ENCODE data around the gene LDLRAD4. TPM values are rescaled to one million over a fixed set of nuclear protein-coding genes. Genes with fewer than 3 reads are reported as not detected.

Gene LDLRAD4
- total RNA-seq, 4 donors from 2014 or later: 2.7 to 22.5 (median 10.8) TPM

DNA sequence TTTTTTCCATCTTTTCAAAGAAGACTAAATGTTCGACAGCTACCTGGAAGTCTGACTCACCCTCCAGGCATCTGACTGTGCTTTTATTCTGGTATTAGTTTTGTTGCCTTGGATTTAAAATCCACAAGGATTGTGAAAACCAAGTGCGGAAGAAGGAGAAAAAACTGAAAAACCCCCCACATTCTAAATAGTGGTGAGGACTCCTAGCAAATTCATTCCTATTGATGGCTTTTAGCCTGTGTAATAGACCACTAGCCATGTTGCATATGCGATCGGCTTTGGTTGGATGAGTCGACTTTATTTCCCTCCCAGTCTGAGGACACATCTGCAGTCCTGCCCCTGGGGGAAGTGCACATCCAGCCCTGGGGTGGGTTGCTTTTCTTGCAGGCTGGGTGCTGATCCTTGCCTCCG lies 16.9 kb downstream of the LDLRAD4 start:
- H3K4me3 ChIP-seq (ENCODE audit: low read depth, poor library complexity, severe bottlenecking): no peak overlapping the region
- 20 to 22% methylated on average over 6 of the region's 6 CpGs for WGBS, 2 donors
- intact Hi-C loops (cut with DNase I; ENCODE audit: low total_unique reads): no loop called here
- peak in 1 of 2 donors; percentile 82 for DNase-seq (ENCODE audit: low spot score in 2 of 2)
- TF ChIP-seq POLR2A (IDR thresholded peaks at IDR 0.05): no peak
- TF ChIP-seq, protein P1, sequence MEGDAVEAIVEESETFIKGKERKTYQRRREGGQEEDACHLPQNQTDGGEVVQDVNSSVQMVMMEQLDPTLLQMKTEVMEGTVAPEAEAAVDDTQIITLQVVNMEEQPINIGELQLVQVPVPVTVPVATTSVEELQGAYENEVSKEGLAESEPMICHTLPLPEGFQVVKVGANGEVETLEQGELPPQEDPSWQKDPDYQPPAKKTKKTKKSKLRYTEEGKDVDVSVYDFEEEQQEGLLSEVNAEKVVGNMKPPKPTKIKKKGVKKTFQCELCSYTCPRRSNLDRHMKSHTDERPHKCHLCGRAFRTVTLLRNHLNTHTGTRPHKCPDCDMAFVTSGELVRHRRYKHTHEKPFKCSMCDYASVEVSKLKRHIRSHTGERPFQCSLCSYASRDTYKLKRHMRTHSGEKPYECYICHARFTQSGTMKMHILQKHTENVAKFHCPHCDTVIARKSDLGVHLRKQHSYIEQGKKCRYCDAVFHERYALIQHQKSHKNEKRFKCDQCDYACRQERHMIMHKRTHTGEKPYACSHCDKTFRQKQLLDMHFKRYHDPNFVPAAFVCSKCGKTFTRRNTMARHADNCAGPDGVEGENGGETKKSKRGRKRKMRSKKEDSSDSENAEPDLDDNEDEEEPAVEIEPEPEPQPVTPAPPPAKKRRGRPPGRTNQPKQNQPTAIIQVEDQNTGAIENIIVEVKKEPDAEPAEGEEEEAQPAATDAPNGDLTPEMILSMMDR (IDR thresholded peaks at IDR 0.05): no peak

DNA sequence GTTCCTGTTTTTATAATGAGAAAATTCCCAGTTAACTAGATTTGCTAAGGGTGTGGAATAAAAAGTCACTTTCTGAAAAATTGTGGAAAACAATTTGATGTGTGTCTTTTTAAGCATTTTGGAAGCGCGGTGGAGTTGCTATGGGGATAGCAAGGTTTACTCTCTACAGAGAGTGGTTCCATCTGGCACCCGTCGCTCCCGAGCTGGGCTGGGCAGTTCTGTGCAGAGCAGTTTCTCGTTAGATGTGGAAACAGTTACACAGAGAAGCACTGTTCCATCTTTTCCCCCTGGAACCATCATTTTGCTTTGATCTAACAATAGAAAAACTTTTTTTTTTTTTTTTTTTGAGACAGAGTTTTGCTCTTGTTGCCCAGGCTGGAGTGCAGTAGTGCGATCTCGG lies 17.4 kb downstream of the LDLRAD4 start:
- 12 to 21% methylated on average over 8 of the region's 8 CpGs for WGBS, 2 donors
- H3K4me3 ChIP-seq (ENCODE audit: low read depth, poor library complexity, severe bottlenecking): no peak overlapping the region
- TF ChIP-seq, protein P1 (IDR thresholded peaks at IDR 0.05): no peak
- TF ChIP-seq POLR2A (IDR thresholded peaks at IDR 0.05): no peak
- intact Hi-C loops (cut with DNase I; ENCODE audit: low total_unique reads): no loop called here
- peak; percentile 64 to 93 for DNase-seq (ENCODE audit: low spot score in 2 of 2)

DNA sequence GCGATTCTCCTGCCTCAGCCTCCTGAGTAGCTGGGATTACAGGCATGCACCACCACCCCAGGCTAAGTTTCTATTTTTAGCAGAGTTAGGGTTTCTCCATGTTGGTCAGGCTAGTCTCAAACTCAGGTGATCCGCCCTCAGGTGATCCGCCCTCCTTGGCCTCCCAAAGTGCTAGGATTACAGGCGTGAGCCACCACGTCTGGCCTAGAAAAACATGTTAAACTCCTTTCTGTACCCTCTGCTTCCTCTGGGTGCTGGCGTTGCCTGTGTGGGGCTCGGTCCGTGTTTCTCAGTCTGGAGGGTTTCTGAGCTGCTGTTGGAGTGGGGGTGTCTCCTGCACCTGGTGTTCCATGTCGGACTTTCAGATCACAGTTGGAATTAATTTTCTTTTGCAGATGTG lies 17.9 kb downstream of the LDLRAD4 start:
- WGBS, 2 donors: 70% methylated on average over 9 of the region's 9 CpGs
- DNase-seq (ENCODE audit: low spot score in 2 of 2): peak in 1 of 2 donors; percentile 77
- TF ChIP-seq, protein P1 (IDR thresholded peaks at IDR 0.05): no peak
- no peak for TF ChIP-seq POLR2A (IDR thresholded peaks at IDR 0.05)
- no peak overlapping the region for H3K4me3 ChIP-seq (ENCODE audit: low read depth, poor library complexity, severe bottlenecking)
- intact Hi-C loops (cut with DNase I; ENCODE audit: low total_unique reads): no loop called here

DNA sequence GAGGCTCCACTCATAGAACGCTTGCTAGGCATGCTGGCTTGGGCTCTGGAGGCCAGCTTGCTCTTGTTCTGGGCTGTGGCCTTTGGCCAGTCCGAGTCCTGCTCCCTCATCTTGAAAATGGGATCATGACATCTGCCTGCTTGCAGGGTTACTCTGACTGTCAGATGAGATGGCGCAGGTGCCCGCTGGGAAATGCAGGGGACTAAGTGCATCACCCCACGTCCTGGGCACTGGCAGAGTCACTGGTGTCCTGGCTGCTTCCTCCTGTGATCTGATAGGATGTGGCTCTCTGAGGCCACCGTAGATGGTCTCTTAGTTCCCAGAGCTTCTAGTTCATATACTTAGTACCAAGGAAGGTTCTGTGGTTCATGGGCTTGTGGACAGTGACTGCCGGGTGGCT lies 18.5 kb downstream of the LDLRAD4 start:
- intact Hi-C loops (cut with DNase I; ENCODE audit: low total_unique reads): no loop called here
- DNase-seq (ENCODE audit: low spot score in 2 of 2): peak in 1 of 2 donors; percentile 68
- WGBS, 2 donors: 89 to 90% methylated on average over 7 of the region's 7 CpGs
- TF ChIP-seq, protein P1 (IDR thresholded peaks at IDR 0.05): no peak
- TF ChIP-seq POLR2A (IDR thresholded peaks at IDR 0.05): no peak
- H3K4me3 ChIP-seq (ENCODE audit: low read depth, poor library complexity, severe bottlenecking): no peak overlapping the region

DNA sequence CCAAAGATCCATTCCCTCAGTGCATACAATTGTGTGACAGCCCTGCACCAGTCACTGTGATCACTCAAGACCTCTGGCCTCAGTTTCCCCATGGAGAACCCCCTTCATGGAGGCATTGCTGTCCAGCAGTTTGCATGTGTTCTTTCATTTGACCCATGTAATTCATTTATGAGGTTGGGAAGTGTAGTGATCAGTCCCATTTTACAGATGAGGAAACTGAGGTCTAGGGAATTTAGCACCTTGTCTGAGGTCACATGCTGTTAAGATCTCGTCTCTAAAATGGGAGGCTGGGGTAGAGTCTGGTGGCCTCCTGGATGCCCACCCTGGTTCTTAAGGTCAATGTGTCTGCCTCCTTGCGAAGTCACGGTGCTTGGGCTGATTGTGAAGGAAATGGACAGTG lies 19.1 kb downstream of the LDLRAD4 start:
- TF ChIP-seq POLR2A (IDR thresholded peaks at IDR 0.05): no peak
- TF ChIP-seq, protein P1 (IDR thresholded peaks at IDR 0.05): no peak
- WGBS, 2 donors: 94 to 98% methylated on average over 3 of the region's 3 CpGs
- DNase-seq (ENCODE audit: low spot score in 2 of 2): no peak
- H3K4me3 ChIP-seq (ENCODE audit: low read depth, poor library complexity, severe bottlenecking): no peak overlapping the region
- intact Hi-C loops (cut with DNase I; ENCODE audit: low total_unique reads): no loop called here

Data from lower leg skin (tissue), 4 donors.